Panc1 (cell line): ENCODE results near the gene PPOX. TPM values are rescaled to one million over a fixed set of nuclear protein-coding genes. Genes with fewer than 3 reads are reported as not detected.

Experiments
- ATAC-seq: fragments of 200-7000 bp; cut with Tn5 transposase; 2 replicates; pipeline ENCODE4 v1.9.1; 2020; ENCODE audit warnings: mild to moderate bottlenecking, moderate library complexity
- BruUV-seq: library from RNA; stranded (reverse); fragments of 400-500 nt; replicated peaks from 2 replicates; lab custom pipeline; 2021; lab: Mats Ljungman, UMichigan
- CTCF ChIA-PET: fragments of 300-600 bp; sonication (Branson Sonifier 250); formaldehyde crosslinking; loops from one replicate; lab custom pipeline; 2022; ENCODE audit warnings: antibody characterized with exemption; lab: Charles Lee
- POLR2A ChIA-PET: fragments of 300-600 bp; sonication (Branson Sonifier 250); formaldehyde crosslinking; loops from one replicate; lab custom pipeline; 2022; ENCODE audit warnings: antibody characterized with exemption; lab: Charles Lee
- DNase-seq: peaks from one replicate; pipeline ENCODE4 v3.0.0-alpha.2; 2010; ENCODE audit warnings: low read depth, low spot score
- H3K27ac ChIP-seq: 2 replicates; pipeline ENCODE4 v1.5.1; 2011; ENCODE audit warnings: mild to moderate bottlenecking, low read length, inconsistent platforms
- H3K27me3 ChIP-seq: fragments of 200-500 bp; sonication (Bioruptor generic); 2 replicates; pipeline ENCODE4 v1.6.0; 2014; ENCODE audit warnings: low read length, inconsistent platforms; ENCODE audit not compliant: control insufficient read depth, insufficient read depth
- H3K36me3 ChIP-seq: fragments of 200-500 bp; sonication (Bioruptor generic); 2 replicates; pipeline ENCODE4 v1.5.1; 2014; ENCODE audit warnings: inconsistent platforms, mild to moderate bottlenecking, low read length, moderate library complexity; ENCODE audit not compliant: control insufficient read depth, insufficient read depth
- H3K4me1 ChIP-seq: 2 replicates; pipeline ENCODE4 v1.5.1; 2011; ENCODE audit warnings: inconsistent platforms, mild to moderate bottlenecking, low read length, moderate library complexity; ENCODE audit not compliant: control insufficient read depth, insufficient read depth
- H3K4me3 ChIP-seq, 2 experiments: 2 replicates each; pipeline ENCODE4 v1.5.1; 2011 to 2012; ENCODE audit warnings: low read depth in 2 of 2, low read length in 2 of 2, mild to moderate bottlenecking in 2 of 2, inconsistent platforms in 1 of 2, moderate library complexity in 1 of 2
- H3K9me3 ChIP-seq: fragments of 200-500 bp; sonication (Bioruptor generic); 2 replicates; pipeline ENCODE4 v1.5.1; 2014; ENCODE audit warnings: low read depth, mild to moderate bottlenecking, inconsistent platforms, low read length, moderate library complexity; ENCODE audit not compliant: control insufficient read depth, insufficient read depth
- POLR2AphosphoS5 ChIP-seq: IDR thresholded peaks from 2 replicates; pipeline ENCODE4 v1.6.1; 2012; ENCODE audit warnings: mild to moderate bottlenecking, low read depth, low read length, moderate library complexity
- SIN3A ChIP-seq: IDR thresholded peaks from 2 replicates; pipeline ENCODE4 v1.6.1; 2012; ENCODE audit warnings: low read depth, mild to moderate bottlenecking, low read length, moderate library complexity, borderline replicate concordance; ENCODE audit not compliant: insufficient read depth
- TCF7L2 ChIP-seq: IDR thresholded peaks from 2 replicates; pipeline ENCODE4 v1.6.1; 2011; ENCODE audit warnings: mild to moderate bottlenecking, low read depth, low read length, inconsistent platforms
- in situ Hi-C: cut with HindIII; loops from 2 replicates; pipeline ENCODE4 v1.10.0; 2016; ENCODE audit warnings: low sequenced_read_pairs, low pct_unique_long_range_greater_than_20kb
- intact Hi-C: fragments of 100-400 bp; cut with micrococcal nuclease; formaldehyde crosslinking; loops from one replicate; pipeline ENCODE4 v1.10.0; 2022; ENCODE audit not compliant: unreplicated experiment
- total RNA-seq: library from RNA; stranded (reverse); gene quantifications from one replicate; pipeline ENCODE4 v1.2.1, GENCODE V29; 2021; ENCODE audit not compliant: unreplicated experiment
- TF ChIP-seq, protein P1 (sequence below): fragments of 450-650 bp; IDR thresholded peaks from 2 replicates; pipeline ENCODE4 v1.5.1; 2017; ENCODE audit warnings: mild to moderate bottlenecking
- TF ChIP-seq, protein P2 (sequence below), 2 experiments: IDR thresholded peaks; 2 replicates each; pipeline ENCODE4 v1.6.1; 2011 to 2012; ENCODE audit warnings: low read depth in 2 of 2, control low read depth in 1 of 2, low read length in 1 of 2, mild to moderate bottlenecking in 1 of 2, moderate library complexity in 1 of 2; ENCODE audit not compliant: insufficient read depth in 1 of 2

The PPOX gene
- total RNA-seq, 1 experiment from 2014 or later, result 20.6 TPM

DNA sequence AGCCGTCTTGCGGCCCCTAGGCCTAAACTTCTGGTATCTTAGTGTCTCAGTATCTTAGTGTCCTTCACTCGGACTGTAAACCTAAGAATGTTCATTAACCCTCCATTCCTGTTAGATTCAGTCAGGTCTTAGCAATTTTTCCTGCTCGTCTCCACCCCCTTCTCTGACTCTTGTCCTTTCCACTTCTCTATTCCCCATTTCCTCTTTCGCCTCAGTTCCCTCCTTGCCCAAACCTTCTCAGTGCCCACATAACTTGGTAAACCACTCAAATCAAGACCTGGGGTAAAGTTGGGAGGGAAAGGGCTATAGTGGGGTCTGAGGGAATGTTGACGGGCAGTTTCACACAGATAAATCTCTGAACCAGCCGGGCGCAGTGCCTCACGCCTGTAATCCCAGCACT, 48.1 kb downstream of the PPOX start:
- TF ChIP-seq, protein P1, sequence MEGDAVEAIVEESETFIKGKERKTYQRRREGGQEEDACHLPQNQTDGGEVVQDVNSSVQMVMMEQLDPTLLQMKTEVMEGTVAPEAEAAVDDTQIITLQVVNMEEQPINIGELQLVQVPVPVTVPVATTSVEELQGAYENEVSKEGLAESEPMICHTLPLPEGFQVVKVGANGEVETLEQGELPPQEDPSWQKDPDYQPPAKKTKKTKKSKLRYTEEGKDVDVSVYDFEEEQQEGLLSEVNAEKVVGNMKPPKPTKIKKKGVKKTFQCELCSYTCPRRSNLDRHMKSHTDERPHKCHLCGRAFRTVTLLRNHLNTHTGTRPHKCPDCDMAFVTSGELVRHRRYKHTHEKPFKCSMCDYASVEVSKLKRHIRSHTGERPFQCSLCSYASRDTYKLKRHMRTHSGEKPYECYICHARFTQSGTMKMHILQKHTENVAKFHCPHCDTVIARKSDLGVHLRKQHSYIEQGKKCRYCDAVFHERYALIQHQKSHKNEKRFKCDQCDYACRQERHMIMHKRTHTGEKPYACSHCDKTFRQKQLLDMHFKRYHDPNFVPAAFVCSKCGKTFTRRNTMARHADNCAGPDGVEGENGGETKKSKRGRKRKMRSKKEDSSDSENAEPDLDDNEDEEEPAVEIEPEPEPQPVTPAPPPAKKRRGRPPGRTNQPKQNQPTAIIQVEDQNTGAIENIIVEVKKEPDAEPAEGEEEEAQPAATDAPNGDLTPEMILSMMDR, result no peak
- TF ChIP-seq SIN3A, result no peak
- TF ChIP-seq, protein P2, sequence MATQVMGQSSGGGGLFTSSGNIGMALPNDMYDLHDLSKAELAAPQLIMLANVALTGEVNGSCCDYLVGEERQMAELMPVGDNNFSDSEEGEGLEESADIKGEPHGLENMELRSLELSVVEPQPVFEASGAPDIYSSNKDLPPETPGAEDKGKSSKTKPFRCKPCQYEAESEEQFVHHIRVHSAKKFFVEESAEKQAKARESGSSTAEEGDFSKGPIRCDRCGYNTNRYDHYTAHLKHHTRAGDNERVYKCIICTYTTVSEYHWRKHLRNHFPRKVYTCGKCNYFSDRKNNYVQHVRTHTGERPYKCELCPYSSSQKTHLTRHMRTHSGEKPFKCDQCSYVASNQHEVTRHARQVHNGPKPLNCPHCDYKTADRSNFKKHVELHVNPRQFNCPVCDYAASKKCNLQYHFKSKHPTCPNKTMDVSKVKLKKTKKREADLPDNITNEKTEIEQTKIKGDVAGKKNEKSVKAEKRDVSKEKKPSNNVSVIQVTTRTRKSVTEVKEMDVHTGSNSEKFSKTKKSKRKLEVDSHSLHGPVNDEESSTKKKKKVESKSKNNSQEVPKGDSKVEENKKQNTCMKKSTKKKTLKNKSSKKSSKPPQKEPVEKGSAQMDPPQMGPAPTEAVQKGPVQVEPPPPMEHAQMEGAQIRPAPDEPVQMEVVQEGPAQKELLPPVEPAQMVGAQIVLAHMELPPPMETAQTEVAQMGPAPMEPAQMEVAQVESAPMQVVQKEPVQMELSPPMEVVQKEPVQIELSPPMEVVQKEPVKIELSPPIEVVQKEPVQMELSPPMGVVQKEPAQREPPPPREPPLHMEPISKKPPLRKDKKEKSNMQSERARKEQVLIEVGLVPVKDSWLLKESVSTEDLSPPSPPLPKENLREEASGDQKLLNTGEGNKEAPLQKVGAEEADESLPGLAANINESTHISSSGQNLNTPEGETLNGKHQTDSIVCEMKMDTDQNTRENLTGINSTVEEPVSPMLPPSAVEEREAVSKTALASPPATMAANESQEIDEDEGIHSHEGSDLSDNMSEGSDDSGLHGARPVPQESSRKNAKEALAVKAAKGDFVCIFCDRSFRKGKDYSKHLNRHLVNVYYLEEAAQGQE (IDR thresholded peaks at IDR 0.05; ENCODE audit: insufficient read depth in 1 of 2, low read depth in 2 of 2, low read length in 1 of 2), result no peak
- TF ChIP-seq POLR2AphosphoS5, result no peak
- TF ChIP-seq TCF7L2, result no peak
- no peak overlapping the region for H3K4me3 ChIP-seq
- DNase-seq (no peak), ATAC-seq (no peak)
- no peaks in the 10 kb centered on the region for H3K9me3 ChIP-seq
- ChIA-PET CTCF (no interaction called here), POLR2A (no interaction called here)
- intact Hi-C loops (no loop called here), in situ Hi-C loops (loop anchor here (25.0 kb wide), 1 partner anchor 173 kb away; no protein-coding TSS in a partner anchor)
- no peak overlapping the region for H3K27ac ChIP-seq
- H3K4me1 ChIP-seq, result no peaks in the 10 kb centered on the region
- peaks cover 20% of the 10 kb centered on the region for H3K36me3 ChIP-seq
- no TSS peak for BruUV-seq
- H3K27me3 ChIP-seq, result no peaks in the 10 kb centered on the region

DNA sequence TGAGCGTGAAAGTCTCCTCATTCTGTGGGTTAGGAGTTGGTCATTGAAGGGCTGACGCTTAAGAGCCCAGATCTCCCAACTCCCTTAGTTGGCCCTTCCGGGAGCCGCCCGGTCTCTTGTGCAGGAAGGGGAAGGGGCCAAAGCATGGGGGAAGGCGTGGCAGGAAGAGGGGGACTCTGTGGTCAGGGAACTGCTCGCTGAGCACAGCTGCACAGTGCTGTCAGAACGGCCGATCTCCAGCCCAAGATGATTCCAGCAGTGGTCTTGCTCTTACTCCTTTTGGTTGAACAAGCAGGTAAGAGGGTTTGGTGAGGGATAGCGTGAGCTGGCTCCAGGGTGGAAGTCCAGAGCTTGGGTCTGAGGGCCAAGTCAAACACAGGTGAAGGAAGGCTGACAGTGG, 48.9 kb downstream of the PPOX start, which contains the start of gene FCER1G:
Gene FCER1G, plus strand, starts transcription at position 220 of the 400 bp plus-strand sequence. Its CDS starts 27 bp downstream, at position 247.
- POLR2A ChIA-PET, result no interaction called here
- CTCF ChIA-PET, result interaction anchor here (0.5 kb wide), 1 partner anchor 193 kb away, joined by 3 read pairs; no protein-coding TSS in a partner anchor
- ATAC-seq (no peak), DNase-seq (no peak)
- Histone ChIP-seq H3K4me3 (no peak within 1 kb of the TSS), H3K27me3 (no peaks in the 10 kb centered on the region), H3K9me3 (no peaks in the 10 kb centered on the region), H3K4me1 (no peaks in the 10 kb centered on the region), H3K36me3 (peaks cover 14% of the 10 kb centered on the region), H3K27ac (no peak within 1 kb of the TSS)
- intact Hi-C loops (no loop called here), in situ Hi-C loops (loop anchor here (25.0 kb wide), 1 partner anchor 172 kb away; no protein-coding TSS in a partner anchor)
- TF ChIP-seq, protein P1, result no peak
- TF ChIP-seq POLR2AphosphoS5, result peak; percentile 53; the same call in 1 of the 2 replicates
- BruUV-seq, result no TSS peak
